Activated T-cell treated with anti-CD3 and anti-CD28 coated beads for 48 hours (primary cell): Measurements from ENCODE around the gene ASTL.

Source experiments
- DNase-seq: peaks from one replicate; pipeline ENCODE4 v3.0.0-alpha.2; 2020; ENCODE audit warnings: low read depth

ASTL gene

GRCh38 chr2:96112501-96113366 is 25.6 kb downstream of the ASTL start:
- DNase-seq: no peak

- no peak for DNase-seq
These were observed 26.3 kb downstream of the ASTL start for GRCh38 chr2:96111823-96112500.

GRCh38 chr2:96111257-96111640 is 27.1 kb downstream of the ASTL start:
- no peak for DNase-seq

- DNase-seq: no peak
These were observed 27.6 kb downstream of the ASTL start for GRCh38 chr2:96110621-96111256.

- DNase-seq: no peak
These were observed 28.3 kb downstream of the ASTL start for GRCh38 chr2:96109931-96110511.

- no peak for DNase-seq
These were observed 29.0 kb downstream of the ASTL start for GRCh38 chr2:96109361-96109680.

- DNase-seq: no peak
These were observed 29.6 kb downstream of the ASTL start for GRCh38 chr2:96108541-96109360.

- no peak for DNase-seq
These were observed 30.2 kb downstream of the ASTL start for GRCh38 chr2:96108151-96108540.

- DNase-seq: no peak
These were observed 30.6 kb downstream of the ASTL start for GRCh38 chr2:96107708-96108065.

- no peak for DNase-seq
These were observed 31.2 kb downstream of the ASTL start for GRCh38 chr2:96106991-96107707.

GRCh38 chr2:96105994-96106715 is 32.1 kb downstream of the ASTL start:
- DNase-seq: no peak

- no peak for DNase-seq
These were observed 33.0 kb downstream of the ASTL start for GRCh38 chr2:96105152-96105915.

GRCh38 chr2:96104487-96104861 is 33.8 kb downstream of the ASTL start:
- DNase-seq: no peak

- no peak for DNase-seq
These were observed 34.4 kb downstream of the ASTL start for GRCh38 chr2:96103761-96104486.

GRCh38 chr2:96103187-96103601 is 35.1 kb downstream of the ASTL start:
- no peak for DNase-seq

GRCh38 chr2:96102596-96103186 is 35.6 kb downstream of the ASTL start:
- DNase-seq: no peak

GRCh38 chr2:96100893-96101304 is 37.4 kb downstream of the ASTL start:
- no peak for DNase-seq

- DNase-seq: no peak
These were observed 38.2 kb downstream of the ASTL start for GRCh38 chr2:96099861-96100798.
